Naive B cell (primary cell): ENCODE results near the gene DBNDD2. TPM values are rescaled to one million over a fixed set of nuclear protein-coding genes. Genes with fewer than 3 reads are reported as not detected.

ENCODE experiments used
- ATAC-seq, 2 donors: fragments of 150-1000 bp; cut with Tn5 transposase; 2 replicates each; pipeline ENCODE4 v1.10.0; 2021; ENCODE audit warnings: low read depth in 2 of 2, mild to moderate bottlenecking in 2 of 2, moderate library complexity in 2 of 2
- DNase-seq: peaks from one replicate; pipeline ENCODE4 v3.0.0; 2022
- H3K27ac Mint-ChIP-seq, 6 donors: one replicate each; pipeline ENCODE4 v1.8.0; 2020 to 2022; ENCODE audit warnings: mild to moderate bottlenecking in 6 of 6, mixed read lengths in 6 of 6, moderate library complexity in 5 of 6, inconsistent platforms in 2 of 6
- H3K27me3 Mint-ChIP-seq, 3 donors: one replicate each; pipeline ENCODE4 v1.8.0; 2021 to 2022; ENCODE audit warnings: mixed read lengths in 3 of 3, mild to moderate bottlenecking in 1 of 3
- H3K36me3 Mint-ChIP-seq, 2 donors: one replicate each; pipeline ENCODE4 v1.8.0; 2020 to 2022; ENCODE audit warnings: mixed read lengths in 2 of 2, inconsistent platforms in 1 of 2, mild to moderate bottlenecking in 1 of 2
- H3K4me1 Mint-ChIP-seq, 3 donors: one replicate each; pipeline ENCODE4 v1.8.0; 2020 to 2022; ENCODE audit warnings: mixed read lengths in 3 of 3, inconsistent platforms in 1 of 3, mild to moderate bottlenecking in 1 of 3, moderate library complexity in 1 of 3
- H3K4me3 Mint-ChIP-seq, 8 donors: one replicate each; pipeline ENCODE4 v1.8.0; 2020 to 2022; ENCODE audit warnings: mild to moderate bottlenecking in 8 of 8, mixed read lengths in 8 of 8, moderate library complexity in 8 of 8, inconsistent platforms in 2 of 8
- H3K9me3 Mint-ChIP-seq, 7 donors: one replicate each; pipeline ENCODE4 v1.8.0; 2020 to 2022; ENCODE audit warnings: mixed read lengths in 7 of 7, mild to moderate bottlenecking in 5 of 7, inconsistent platforms in 2 of 7, moderate library complexity in 1 of 7
- polyA plus RNA-seq, 6 donors: library from polyadenylated mRNA; unstranded; fragments of 300-500 nt; fragmentation: Illumina TruSeq; gene quantifications; one replicate each; pipeline ENCODE4 v1.2.3, GENCODE V29; 2021; ENCODE audit warnings: low read depth in 6 of 6

DBNDD2 gene
- polyA plus RNA-seq, 6 donors from 2014 or later, result 1.1 to 3.3 (median 2.1) TPM

DNA sequence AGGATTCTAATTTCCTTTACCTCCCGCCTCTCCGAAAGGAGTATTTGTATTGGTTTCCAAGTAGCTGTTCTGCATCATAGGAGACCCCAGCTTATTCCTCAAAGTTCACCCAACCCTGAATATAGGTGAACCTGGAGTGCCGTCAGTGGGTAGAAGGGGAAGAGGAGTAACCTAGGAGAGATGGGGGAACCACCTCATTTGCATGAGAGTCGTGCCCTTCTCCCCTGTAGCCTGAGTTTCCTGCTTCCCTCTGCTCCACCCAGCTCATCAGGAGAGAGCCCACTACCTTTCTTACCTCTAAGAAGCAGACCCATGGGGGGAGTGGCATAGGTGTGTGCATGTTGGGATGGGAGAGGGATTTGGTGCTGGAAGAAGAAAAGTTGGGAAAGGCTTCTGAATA, 44.1 kb downstream of the DBNDD2 start:
- H3K4me3 Mint-ChIP-seq, result peak overlapping the region in 3 of 8 donors; percentile 16 to 75 (median 61)

DNA sequence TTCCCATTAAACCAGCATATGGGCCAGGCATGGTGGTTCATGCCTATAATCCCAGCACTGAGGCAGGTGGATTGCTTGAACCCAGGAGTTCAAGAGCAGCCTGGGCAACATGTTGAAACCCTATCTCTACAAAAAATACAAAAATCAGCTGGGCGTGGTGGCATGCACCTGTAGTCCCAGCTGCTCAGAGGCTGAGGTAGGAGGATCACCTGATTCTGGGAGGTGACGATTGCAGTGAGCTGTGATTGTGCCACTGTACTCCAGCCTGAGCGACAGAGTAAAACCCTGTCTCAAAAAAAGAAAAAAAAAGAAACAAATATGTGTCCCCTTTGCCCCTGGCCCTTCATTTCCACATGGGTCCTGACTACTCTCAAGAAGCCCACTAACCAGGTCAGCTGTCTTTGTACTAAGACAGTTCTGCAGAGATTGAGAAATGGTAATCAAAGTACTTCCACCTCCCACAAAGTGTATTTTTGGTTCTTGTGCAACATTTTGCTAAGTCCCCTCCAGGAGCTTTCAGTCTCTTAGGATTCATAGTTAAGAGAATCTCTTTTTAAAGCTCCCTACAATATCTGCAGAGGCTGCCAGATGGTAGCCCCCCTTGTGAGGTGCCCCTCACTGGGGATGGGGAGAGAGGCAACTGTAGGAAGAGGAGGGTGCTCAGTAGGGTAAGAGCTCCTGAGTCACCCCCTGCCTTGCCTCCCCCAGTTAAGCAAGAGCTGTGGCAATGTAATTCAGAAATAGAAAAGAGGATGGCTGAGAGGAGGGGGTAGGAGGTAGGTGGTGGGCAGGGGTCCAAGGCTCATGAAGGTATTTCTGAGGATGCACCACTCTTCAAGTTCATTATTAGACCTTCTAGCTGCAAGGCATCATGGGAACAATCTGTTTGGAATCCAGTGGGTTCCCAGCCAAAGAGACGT, 44.9 kb downstream of the DBNDD2 start:
- Mint-ChIP-seq H3K27me3 (peaks cover 0 to 11% (median 0%) of the 10 kb centered on the region in 3 donors), H3K9me3 (no peaks in the 10 kb centered on the region), H3K4me1 (peaks cover 17 to 22% (median 17%) of the 10 kb centered on the region in 3 donors), H3K27ac (peak overlapping the region in 1 of 6 donors; percentile 72), H3K4me3 (peak overlapping the region in 1 of 8 donors; percentile 21), H3K36me3 (no peaks in the 10 kb centered on the region)
- ATAC-seq (no peak), DNase-seq (no peak)

More for the DNA sequence above, 44.1 kb downstream of the DBNDD2 start:
- Mint-ChIP-seq H3K36me3 (no peaks in the 10 kb centered on the region), H3K9me3 (peaks cover 0 to 2% (median 0%) of the 10 kb centered on the region in 7 donors), H3K4me1 (peaks cover 17 to 22% (median 17%) of the 10 kb centered on the region in 3 donors), H3K27ac (peak overlapping the region in 1 of 6 donors; percentile 72), H3K27me3 (peaks cover 0 to 12% (median 0%) of the 10 kb centered on the region in 3 donors)
- ATAC-seq (peak; percentile 39 to 53), DNase-seq (no peak)

DNA sequence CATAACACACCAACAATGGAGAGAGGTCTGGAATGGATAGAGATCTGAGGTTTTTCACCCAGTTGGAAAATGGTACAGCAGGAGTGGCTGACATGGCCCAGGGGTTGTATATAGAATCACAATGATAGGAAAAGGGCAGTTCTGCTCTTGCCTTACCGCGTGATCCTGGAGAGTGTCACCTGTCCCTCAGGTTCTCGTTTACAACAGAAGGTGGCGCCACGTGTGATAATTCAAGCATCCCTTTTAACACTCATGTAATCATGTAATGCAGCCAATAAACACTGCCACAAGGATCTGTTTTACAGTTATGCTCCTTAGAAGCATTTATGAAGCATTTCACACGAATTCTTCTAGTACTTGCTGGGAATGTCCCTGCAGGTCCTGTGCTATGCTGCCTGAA, 48.5 kb downstream of the DBNDD2 start:
- Mint-ChIP-seq H3K36me3 (no peaks in the 10 kb centered on the region), H3K4me3 (no peak overlapping the region), H3K27me3 (peaks cover 0 to 6% (median 3%) of the 10 kb centered on the region in 3 donors), H3K27ac (peak overlapping the region in 1 of 6 donors; percentile 33), H3K4me1 (peaks cover 12 to 14% (median 12%) of the 10 kb centered on the region in 3 donors), H3K9me3 (no peaks in the 10 kb centered on the region)
- ATAC-seq, result peak in 1 of 2 donors; percentile 40
- no peak for DNase-seq

DNA sequence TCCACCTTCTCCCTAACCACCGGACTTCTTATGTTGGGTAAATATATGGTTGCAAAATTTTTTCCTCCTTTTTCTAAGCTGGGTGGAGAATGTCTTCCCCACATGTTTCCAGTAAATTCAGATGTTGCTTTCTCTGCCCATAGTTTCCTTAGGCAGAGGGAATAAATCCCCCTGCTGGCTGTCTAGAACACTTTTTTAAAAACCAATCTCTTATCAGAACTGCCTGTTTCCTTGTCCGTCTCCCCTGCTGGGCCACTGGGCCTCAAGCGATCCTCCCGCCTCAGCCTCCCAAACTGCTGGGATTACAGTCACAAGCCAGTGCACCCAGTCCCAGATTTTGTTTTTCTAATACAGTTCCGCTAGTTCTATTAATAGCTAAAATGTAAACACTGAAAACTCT, 51.5 kb downstream of the DBNDD2 start:
- Mint-ChIP-seq H3K4me3 (no peak overlapping the region), H3K27ac (peak overlapping the region in 1 of 6 donors; percentile 56), H3K4me1 (no peaks in the 10 kb centered on the region), H3K9me3 (no peaks in the 10 kb centered on the region), H3K27me3 (peaks cover 0 to 8% (median 0%) of the 10 kb centered on the region in 3 donors), H3K36me3 (no peaks in the 10 kb centered on the region)
- DNase-seq, result no peak
- ATAC-seq, result no peak

Other genes starting within 250 kb of the DBNDD2 start
- gene PI3, start 233.4 kb upstream of the DBNDD2 start, polyA plus RNA-seq, result not detected
- gene SEMG1, start 201.3 kb upstream of the DBNDD2 start, polyA plus RNA-seq, result not detected
- gene SEMG2, start 186.9 kb upstream of the DBNDD2 start, polyA plus RNA-seq, result not detected
- gene SLPI, start 153.7 kb upstream of the DBNDD2 start, polyA plus RNA-seq, result under 1 TPM in 1 of 6 donors, not detected in 5; 0.63 TPM
- not detected for gene RBPJL, start 101.4 kb upstream of the DBNDD2 start, polyA plus RNA-seq
- gene MATN4, start 100.0 kb upstream of the DBNDD2 start, polyA plus RNA-seq, result not detected
- not detected for gene SDC4, start 59.9 kb upstream of the DBNDD2 start, polyA plus RNA-seq
- gene SYS1, start 45.1 kb upstream of the DBNDD2 start, polyA plus RNA-seq, result 10 to 100 TPM; 16.3 to 37.7 (median 36.1) TPM
- under 1 TPM in 4 of 6 donors, not detected in 2; 0.14 to 0.29 (median 0.21) TPM for gene TP53TG5, start 30.0 kb upstream of the DBNDD2 start, polyA plus RNA-seq
- 100 to 1,000 TPM in 1 of 6 donors, 10 to 100 TPM in 5; 62.0 to 113 (median 77.9) TPM for gene PIGT, start 7.9 kb downstream of the DBNDD2 start, polyA plus RNA-seq
- not detected for gene WFDC2, start 61.5 kb downstream of the DBNDD2 start, polyA plus RNA-seq
- not detected for gene SPINT3, start 107.3 kb downstream of the DBNDD2 start, polyA plus RNA-seq
- gene WFDC6, start 131.2 kb downstream of the DBNDD2 start, polyA plus RNA-seq, result not detected
- not detected for gene EPPIN, start 139.1 kb downstream of the DBNDD2 start, polyA plus RNA-seq
- gene WFDC8, start 171.0 kb downstream of the DBNDD2 start, polyA plus RNA-seq, result not detected
- not detected for gene WFDC10A, start 221.4 kb downstream of the DBNDD2 start, polyA plus RNA-seq
- gene WFDC9, start 223.0 kb downstream of the DBNDD2 start, polyA plus RNA-seq, result not detected